ENCODE results near the gene SLC39A8.

DNA sequence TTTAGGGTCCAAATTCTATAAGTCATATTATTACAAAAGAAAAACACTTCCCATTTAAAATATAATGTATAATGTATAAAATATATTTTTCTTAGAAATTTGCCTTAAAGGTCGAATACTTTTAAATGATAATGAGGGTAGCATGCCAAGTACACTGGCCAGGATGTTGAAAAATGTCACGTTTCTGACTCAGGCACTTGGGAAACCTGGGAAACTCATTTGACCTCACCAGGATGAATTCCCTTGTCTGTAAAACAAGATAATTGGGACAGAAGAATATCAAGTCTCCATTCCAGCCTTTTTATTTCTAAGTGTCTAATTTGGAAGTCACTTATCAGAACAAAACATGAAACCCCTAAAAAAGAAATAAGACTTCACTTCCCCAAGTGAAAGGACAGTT, 3.4 kb upstream of the SLC39A8 start:
- no peak for TF ChIP-seq ZBTB7A (IDR thresholded peaks at IDR 0.05; ENCODE audit: low read depth)
- no peak for TF ChIP-seq TAF1 (IDR thresholded peaks at IDR 0.05; ENCODE audit: low read depth)
- no peak for TF ChIP-seq YY1 (IDR thresholded peaks at IDR 0.05; ENCODE audit: low read depth)
- TF ChIP-seq EGR1 (IDR thresholded peaks at IDR 0.05): no peak
- no peak for TF ChIP-seq RAD21 (IDR thresholded peaks at IDR 0.05; ENCODE audit: low read depth)
- TF ChIP-seq NFIC (IDR thresholded peaks at IDR 0.05): no peak
- TF ChIP-seq, protein P1, sequence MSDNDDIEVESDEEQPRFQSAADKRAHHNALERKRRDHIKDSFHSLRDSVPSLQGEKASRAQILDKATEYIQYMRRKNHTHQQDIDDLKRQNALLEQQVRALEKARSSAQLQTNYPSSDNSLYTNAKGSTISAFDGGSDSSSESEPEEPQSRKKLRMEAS (IDR thresholded peaks at IDR 0.05): no peak
- TF ChIP-seq EP300 (IDR thresholded peaks at IDR 0.05; ENCODE audit: borderline replicate concordance): no peak
- no peak for TF ChIP-seq USF1 (IDR thresholded peaks at IDR 0.05)
- TF ChIP-seq CREB1 (IDR thresholded peaks at IDR 0.05; ENCODE audit: low read depth): no peak
- TF ChIP-seq, protein P2, sequence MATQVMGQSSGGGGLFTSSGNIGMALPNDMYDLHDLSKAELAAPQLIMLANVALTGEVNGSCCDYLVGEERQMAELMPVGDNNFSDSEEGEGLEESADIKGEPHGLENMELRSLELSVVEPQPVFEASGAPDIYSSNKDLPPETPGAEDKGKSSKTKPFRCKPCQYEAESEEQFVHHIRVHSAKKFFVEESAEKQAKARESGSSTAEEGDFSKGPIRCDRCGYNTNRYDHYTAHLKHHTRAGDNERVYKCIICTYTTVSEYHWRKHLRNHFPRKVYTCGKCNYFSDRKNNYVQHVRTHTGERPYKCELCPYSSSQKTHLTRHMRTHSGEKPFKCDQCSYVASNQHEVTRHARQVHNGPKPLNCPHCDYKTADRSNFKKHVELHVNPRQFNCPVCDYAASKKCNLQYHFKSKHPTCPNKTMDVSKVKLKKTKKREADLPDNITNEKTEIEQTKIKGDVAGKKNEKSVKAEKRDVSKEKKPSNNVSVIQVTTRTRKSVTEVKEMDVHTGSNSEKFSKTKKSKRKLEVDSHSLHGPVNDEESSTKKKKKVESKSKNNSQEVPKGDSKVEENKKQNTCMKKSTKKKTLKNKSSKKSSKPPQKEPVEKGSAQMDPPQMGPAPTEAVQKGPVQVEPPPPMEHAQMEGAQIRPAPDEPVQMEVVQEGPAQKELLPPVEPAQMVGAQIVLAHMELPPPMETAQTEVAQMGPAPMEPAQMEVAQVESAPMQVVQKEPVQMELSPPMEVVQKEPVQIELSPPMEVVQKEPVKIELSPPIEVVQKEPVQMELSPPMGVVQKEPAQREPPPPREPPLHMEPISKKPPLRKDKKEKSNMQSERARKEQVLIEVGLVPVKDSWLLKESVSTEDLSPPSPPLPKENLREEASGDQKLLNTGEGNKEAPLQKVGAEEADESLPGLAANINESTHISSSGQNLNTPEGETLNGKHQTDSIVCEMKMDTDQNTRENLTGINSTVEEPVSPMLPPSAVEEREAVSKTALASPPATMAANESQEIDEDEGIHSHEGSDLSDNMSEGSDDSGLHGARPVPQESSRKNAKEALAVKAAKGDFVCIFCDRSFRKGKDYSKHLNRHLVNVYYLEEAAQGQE (IDR thresholded peaks at IDR 0.05; ENCODE audit: low read depth): no peak
- TF ChIP-seq TEAD4 (IDR thresholded peaks at IDR 0.05): no peak
